Activated naive CD4-positive, alpha-beta T cell treated with anti-CD3 and anti-CD28 coated beads, Interleukin-2, amount 50 U/mL, for 72 hours (primary cell): ENCODE measurements around the gene NR3C2. TPM values are rescaled to one million over a fixed set of nuclear protein-coding genes. Genes with fewer than 3 reads are reported as not detected.
A peak's percentile ranks its signal among the peaks of the same experiment; 100 is the strongest.

Experiments used
- ATAC-seq, 2 donors: fragments of 150-1000 bp; cut with Tn5 transposase; 2 replicates each; pipeline ENCODE4 v1.10.0; 2021; ENCODE audit warnings: mild to moderate bottlenecking in 2 of 2, moderate library complexity in 2 of 2
- DNase-seq, 2 donors: peaks; one replicate each; pipeline ENCODE4 v3.0.0; 2021 to 2022; ENCODE audit warnings: low spot score in 2 of 2
- H3K27ac Mint-ChIP-seq, 2 donors: one replicate each; pipeline ENCODE4 v1.8.0; 2022; ENCODE audit warnings: mild to moderate bottlenecking in 2 of 2, mixed read lengths in 2 of 2
- H3K36me3 Mint-ChIP-seq, 2 donors: one replicate each; pipeline ENCODE4 v1.8.0; 2022; ENCODE audit warnings: mixed read lengths in 2 of 2
- H3K9me3 Mint-ChIP-seq, 2 donors: one replicate each; pipeline ENCODE4 v1.8.0; 2022; ENCODE audit warnings: mixed read lengths in 2 of 2
- total RNA-seq, 2 donors: library from RNA; stranded (reverse); gene quantifications; one replicate each; pipeline ENCODE4 v1.2.3, GENCODE V29; 2022

The NR3C2 gene
- 1 to 10 TPM; 6.0 to 7.1 TPM for total RNA-seq

DNA sequence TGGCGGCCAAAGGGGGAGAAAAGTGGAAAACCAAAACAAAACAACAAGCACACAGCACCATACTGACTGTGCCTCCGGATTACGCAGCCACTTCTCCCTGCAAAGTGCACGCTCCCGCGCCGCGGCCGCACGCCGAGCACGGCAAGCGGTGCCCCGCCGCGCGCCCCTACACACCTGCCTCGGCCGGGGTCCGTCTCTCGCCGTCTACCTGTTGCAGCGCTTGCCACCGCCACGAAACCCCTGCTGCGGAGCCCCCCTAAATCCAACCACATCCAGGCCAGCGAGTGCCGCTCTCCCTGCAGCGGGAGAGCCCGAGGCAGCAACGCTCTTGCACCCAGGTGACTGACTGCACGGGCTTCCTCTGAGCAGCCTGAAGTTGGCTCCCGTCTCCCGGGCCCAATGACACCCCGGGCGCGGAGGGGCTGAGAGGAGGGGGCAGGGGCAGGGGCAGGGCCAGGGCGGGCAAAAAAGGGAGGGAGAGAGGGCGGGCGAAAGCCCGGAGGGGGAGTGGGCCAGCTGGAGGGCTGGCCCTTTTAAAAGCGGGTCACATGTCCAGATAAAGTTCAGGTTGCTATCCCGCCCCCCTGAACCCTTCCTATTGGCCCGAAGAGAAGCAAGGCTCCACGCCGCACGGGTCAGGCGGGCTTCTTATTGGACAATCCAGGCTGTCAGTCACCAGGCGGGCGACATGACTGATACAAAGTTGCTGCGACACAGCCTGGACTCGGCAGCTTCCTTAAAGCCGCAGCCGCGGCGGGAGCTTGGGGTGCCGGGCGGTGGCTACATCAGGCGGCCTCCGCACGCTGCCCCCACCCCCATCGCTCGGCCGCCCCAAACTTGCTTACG is at the start of gene NR3C2:
Gene NR3C2, minus strand, starts transcription at position 429 of the 846 bp plus-strand sequence.
- H3K36me3 Mint-ChIP-seq = peaks cover 0 to 6% of the 10 kb centered on the region in 2 donors
- ATAC-seq (peak; percentile 89 to 90), DNase-seq (peak; percentile 87 to 98)
- H3K27ac Mint-ChIP-seq = peak within 1 kb of the TSS; percentile 92 to 99
- no peaks in the 10 kb centered on the region for H3K9me3 Mint-ChIP-seq

GRCh38 chr4:148487181-148487580 is 45.0 kb upstream of the NR3C2 start:
- Mint-ChIP-seq H3K27ac (no peak overlapping the region), H3K36me3 (peaks cover 0 to 8% of the 10 kb centered on the region in 2 donors), H3K9me3 (peaks cover 0 to 9% of the 10 kb centered on the region in 2 donors)
- ATAC-seq (no peak), DNase-seq (no peak)

DNA sequence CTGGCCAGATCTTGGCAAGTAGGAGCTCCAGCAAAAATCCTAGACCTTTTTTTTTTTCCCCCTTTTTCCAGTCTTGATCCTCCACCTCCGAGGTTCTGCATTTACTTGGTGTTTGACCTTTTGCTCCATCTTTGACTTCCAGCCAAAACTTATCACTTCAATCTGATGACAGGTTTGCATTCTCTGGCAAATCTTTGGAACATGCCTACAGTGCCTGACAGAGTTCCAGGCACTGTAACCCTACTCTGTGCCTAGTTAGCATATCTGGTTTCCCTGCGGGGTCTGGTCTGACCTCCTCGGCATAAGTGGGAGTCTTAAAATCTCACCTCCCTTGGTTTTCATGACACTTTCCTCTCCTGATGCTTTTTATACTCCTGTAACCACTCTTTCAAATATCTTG is 39.4 kb upstream of the NR3C2 start:
- ATAC-seq = no peak
- Mint-ChIP-seq H3K9me3 (peaks cover 0 to 11% of the 10 kb centered on the region in 2 donors), H3K27ac (no peak overlapping the region), H3K36me3 (peaks cover 0 to 8% of the 10 kb centered on the region in 2 donors)
- DNase-seq = no peak

- Mint-ChIP-seq H3K36me3 (no peaks in the 10 kb centered on the region), H3K9me3 (peaks cover 7% of the 10 kb centered on the region in 2 donors), H3K27ac (no peak overlapping the region)
- no peak for DNase-seq
- no peak for ATAC-seq
Observed at GRCh38 chr4:148477276-148477675, 35.1 kb upstream of the NR3C2 start.

DNA sequence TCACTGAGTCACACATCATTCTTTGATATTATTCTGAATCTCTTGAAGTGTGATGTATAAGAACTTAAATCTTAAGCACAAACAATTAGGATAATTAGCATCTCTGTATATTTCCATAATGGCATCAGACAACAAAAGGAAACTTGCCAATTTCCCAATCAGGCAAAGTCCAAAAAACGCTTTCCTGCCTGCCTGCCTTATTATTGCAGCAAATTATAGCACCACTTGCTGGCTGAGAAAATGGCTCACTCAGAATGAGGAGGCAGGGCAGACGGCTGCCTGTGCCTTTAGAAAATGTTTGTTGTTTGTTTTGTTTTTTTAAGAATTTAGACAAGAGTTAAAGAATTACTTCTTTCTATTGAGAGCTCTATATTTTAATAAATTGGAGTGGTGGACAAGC is 27.7 kb upstream of the NR3C2 start:
- Mint-ChIP-seq H3K27ac (no peak overlapping the region), H3K9me3 (peaks cover 2 to 4% of the 10 kb centered on the region in 2 donors), H3K36me3 (no peaks in the 10 kb centered on the region)
- no peak for DNase-seq
- ATAC-seq = no peak

GRCh38 chr4:148454835-148455234 is 12.6 kb upstream of the NR3C2 start:
- no peaks in the 10 kb centered on the region for H3K9me3 Mint-ChIP-seq
- no peak overlapping the region for H3K27ac Mint-ChIP-seq
- ATAC-seq = no peak
- no peak for DNase-seq
- no peaks in the 10 kb centered on the region for H3K36me3 Mint-ChIP-seq

GRCh38 chr4:148453833-148454232 is 11.6 kb upstream of the NR3C2 start:
- no peak for ATAC-seq
- Mint-ChIP-seq H3K27ac (no peak overlapping the region), H3K9me3 (no peaks in the 10 kb centered on the region), H3K36me3 (no peaks in the 10 kb centered on the region)
- DNase-seq = no peak

- Mint-ChIP-seq H3K9me3 (no peaks in the 10 kb centered on the region), H3K36me3 (no peaks in the 10 kb centered on the region), H3K27ac (no peak overlapping the region)
- DNase-seq (no peak), ATAC-seq (no peak)
Observed at GRCh38 chr4:148452970-148453369, 10.8 kb upstream of the NR3C2 start.

GRCh38 chr4:148449921-148450320 is 7.7 kb upstream of the NR3C2 start:
- no peaks in the 10 kb centered on the region for H3K9me3 Mint-ChIP-seq
- ATAC-seq (no peak), DNase-seq (no peak)
- H3K27ac Mint-ChIP-seq = no peak overlapping the region
- H3K36me3 Mint-ChIP-seq = no peaks in the 10 kb centered on the region

GRCh38 chr4:148448141-148448540 is 5.9 kb upstream of the NR3C2 start:
- no peaks in the 10 kb centered on the region for H3K36me3 Mint-ChIP-seq
- no peaks in the 10 kb centered on the region for H3K9me3 Mint-ChIP-seq
- DNase-seq = no peak
- H3K27ac Mint-ChIP-seq = no peak overlapping the region
- no peak for ATAC-seq

GRCh38 chr4:148447681-148448080 is 5.5 kb upstream of the NR3C2 start:
- peaks cover 0 to 3% of the 10 kb centered on the region in 2 donors for H3K36me3 Mint-ChIP-seq
- DNase-seq = no peak
- H3K27ac Mint-ChIP-seq = no peak overlapping the region
- ATAC-seq = no peak
- H3K9me3 Mint-ChIP-seq = no peaks in the 10 kb centered on the region

GRCh38 chr4:148445860-148446330 is 3.7 kb upstream of the NR3C2 start:
- no peak for DNase-seq
- H3K36me3 Mint-ChIP-seq = peaks cover 0 to 6% of the 10 kb centered on the region in 2 donors

GRCh38 chr4:148445071-148445859 is 3.1 kb upstream of the NR3C2 start:
- peak; percentile 63 to 71 for DNase-seq
- Mint-ChIP-seq H3K9me3 (no peaks in the 10 kb centered on the region), H3K27ac (peak overlapping the region in 1 of 2 donors; percentile 65), H3K36me3 (peaks cover 0 to 6% of the 10 kb centered on the region in 2 donors)
- ATAC-seq = peak in 1 of 2 donors; percentile 10

More at GRCh38 chr4:148445860-148446330, 3.7 kb upstream of the NR3C2 start:
- peak in 1 of 2 donors; percentile 15 for ATAC-seq
- Mint-ChIP-seq H3K9me3 (no peaks in the 10 kb centered on the region), H3K27ac (peak overlapping the region; percentile 39 to 65)

- H3K27ac Mint-ChIP-seq = peak overlapping the region in 1 of 2 donors; percentile 74
- no peaks in the 10 kb centered on the region for H3K9me3 Mint-ChIP-seq
- ATAC-seq = peak; percentile 2 to 5
- DNase-seq = peak; percentile 29 to 60
- peaks cover 0 to 6% of the 10 kb centered on the region in 2 donors for H3K36me3 Mint-ChIP-seq
Observed at GRCh38 chr4:148444296-148445070, 2.3 kb upstream of the NR3C2 start.

GRCh38 chr4:148443512-148444295 is 1.5 kb upstream of the NR3C2 start:
- Mint-ChIP-seq H3K27ac (peak overlapping the region in 1 of 2 donors; percentile 74), H3K9me3 (no peaks in the 10 kb centered on the region)

More at GRCh38 chr4:148443512-148444295, 1.5 kb upstream of the NR3C2 start:
- H3K36me3 Mint-ChIP-seq = peaks cover 0 to 6% of the 10 kb centered on the region in 2 donors
- DNase-seq (peak; percentile 44 to 65), ATAC-seq (no peak)
